Activated naive CD4-positive, alpha-beta T cell treated with anti-CD3 and anti-CD28 coated beads, Interleukin-2, amount 50 U/mL, for 16 hours (primary cell): ENCODE results near the gene ROBO2.

Source experiments
- DNase-seq: peaks from one replicate; pipeline ENCODE4 v3.0.0-alpha.2; 2020

The ROBO2 gene

DNA sequence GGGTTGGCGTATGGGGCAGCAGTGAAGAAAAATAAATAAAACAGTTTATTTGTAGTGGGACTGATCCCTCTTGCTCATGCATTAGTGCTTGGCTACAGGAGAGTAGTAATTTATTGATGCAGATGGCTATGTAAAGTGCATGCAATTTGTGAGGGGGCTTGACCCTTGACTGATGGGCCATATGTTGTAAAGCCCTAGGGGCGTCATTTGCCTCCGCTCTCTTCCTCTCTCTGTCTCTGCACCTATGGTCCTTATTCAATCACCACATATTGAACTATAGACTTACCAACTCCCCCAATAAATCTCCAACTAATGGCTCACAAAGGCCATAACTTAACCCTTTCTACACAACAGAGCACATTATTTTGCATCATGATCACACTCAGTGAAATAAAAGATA, 227.7 kb downstream of the ROBO2 start:
- no peak for DNase-seq

- DNase-seq, result no peak
Observed at GRCh38 chr3:77271306-77271705, 231.4 kb downstream of the ROBO2 start.

- no peak for DNase-seq
Observed at GRCh38 chr3:77271711-77272110, 231.8 kb downstream of the ROBO2 start.

DNA sequence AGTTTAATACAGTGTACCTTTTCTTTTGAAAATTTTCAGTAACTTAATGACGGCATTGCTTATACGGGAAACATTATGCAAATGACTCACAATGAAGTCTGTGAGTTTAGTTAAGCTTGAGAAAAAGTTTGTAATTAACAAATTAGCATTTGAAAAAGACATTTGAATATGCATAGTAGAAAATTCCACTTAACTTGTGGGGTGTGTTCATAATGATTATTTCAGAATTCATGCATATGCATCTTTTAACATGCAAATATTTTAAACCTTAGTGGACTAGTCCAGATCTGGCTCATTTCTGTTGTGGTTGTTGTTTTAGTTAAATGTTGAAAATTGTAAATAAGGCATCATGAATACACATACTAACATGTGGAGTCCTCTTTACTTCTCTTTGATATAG, 239.4 kb downstream of the ROBO2 start:
- no peak for DNase-seq

DNA sequence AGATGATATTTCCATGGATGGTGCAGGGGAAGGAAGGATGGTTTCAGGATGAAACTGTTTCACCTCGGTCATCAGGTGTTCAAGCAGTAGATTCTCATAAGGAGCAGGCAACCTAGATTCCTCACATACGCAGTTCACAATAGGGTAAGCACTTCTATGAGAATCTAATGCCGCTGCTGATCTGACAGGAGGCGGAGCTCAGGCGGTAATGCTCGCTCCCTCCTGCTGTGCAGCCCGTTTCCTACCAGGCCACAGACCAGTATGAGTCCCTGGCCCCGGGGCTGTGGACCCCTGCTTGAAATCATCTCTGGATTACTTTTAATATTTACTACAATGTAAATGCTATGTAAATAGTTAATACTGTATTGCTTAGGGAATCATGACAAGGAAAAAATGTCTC, 241.8 kb downstream of the ROBO2 start:
- DNase-seq, result no peak

DNA sequence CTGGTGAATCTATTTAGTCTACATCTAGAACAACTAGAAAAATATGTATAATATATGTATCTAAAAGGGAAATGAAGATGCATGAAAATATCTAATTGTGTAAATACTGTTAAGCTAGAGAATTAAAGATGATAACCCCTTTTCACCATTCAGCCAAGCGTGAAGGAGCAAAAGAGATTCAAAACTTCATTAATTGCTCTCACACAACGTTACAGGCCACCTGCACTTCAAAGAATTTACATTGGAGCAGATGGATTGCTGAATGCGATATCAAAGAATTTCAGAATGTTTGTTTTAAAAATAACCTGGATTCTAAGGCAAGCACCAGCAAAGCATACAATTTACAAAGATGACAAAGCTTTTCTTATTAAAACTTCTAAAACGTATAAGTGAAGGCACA, 243.2 kb downstream of the ROBO2 start:
- DNase-seq, result no peak

DNA sequence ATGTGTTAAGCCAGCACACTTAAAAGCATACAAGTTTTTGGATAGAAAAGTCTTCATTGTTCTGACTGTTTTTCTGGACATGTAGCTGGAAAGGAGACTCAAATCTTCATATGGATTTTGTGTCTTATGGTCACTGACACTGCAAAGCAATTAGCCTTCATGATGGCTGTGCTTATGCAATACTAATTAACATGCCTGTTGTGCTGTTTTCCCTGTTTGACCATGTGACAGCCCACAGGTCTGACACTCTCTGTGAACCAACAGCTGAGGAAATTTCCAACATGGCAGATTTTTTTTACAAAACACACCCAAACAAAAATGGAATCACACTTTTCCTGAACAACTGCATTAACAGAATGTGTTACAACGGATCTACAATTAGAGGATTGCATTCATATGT, 248.4 kb downstream of the ROBO2 start:
- DNase-seq, result no peak

DNA sequence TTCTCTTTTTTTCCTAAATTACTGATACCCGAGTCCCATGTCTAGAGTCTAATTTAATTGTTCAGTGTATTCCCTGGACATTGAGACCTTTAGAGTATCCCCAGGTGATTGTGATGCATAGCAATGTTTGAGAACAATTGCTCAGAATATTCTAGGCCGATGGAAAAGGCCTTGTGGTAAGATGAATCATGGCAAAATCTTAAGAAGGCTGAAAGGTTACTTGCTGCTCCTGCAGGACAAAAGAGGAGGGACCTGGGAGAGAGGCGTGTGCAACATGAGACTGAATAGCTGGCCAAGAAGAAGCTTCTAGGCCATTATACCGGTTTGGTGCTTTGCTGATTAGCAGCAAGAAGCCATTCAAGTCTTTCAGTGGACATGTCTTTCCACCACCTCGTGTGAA, 256.6 kb downstream of the ROBO2 start:
- no peak for DNase-seq

GRCh38 chr3:77298417-77298816, 258.5 kb downstream of the ROBO2 start:
- no peak for DNase-seq

- no peak for DNase-seq
Observed at GRCh38 chr3:77303955-77304699, 264.2 kb downstream of the ROBO2 start.

DNA sequence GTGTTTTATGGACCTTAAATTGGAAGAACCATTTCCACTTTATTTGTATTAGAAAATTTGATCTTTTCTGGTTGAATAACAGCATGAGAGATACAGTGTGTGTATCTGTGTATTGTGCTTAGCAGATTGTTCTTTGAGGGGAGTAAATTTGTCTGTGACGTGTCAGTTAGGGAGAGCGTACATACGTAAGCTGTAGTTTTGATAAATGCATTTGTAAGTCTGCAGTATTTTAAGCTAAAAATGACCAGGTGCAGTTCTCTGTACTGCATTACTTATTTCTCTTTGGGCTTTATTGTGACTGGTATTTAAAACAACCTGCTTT, 264.8 kb downstream of the ROBO2 start:
- DNase-seq, result no peak

DNA sequence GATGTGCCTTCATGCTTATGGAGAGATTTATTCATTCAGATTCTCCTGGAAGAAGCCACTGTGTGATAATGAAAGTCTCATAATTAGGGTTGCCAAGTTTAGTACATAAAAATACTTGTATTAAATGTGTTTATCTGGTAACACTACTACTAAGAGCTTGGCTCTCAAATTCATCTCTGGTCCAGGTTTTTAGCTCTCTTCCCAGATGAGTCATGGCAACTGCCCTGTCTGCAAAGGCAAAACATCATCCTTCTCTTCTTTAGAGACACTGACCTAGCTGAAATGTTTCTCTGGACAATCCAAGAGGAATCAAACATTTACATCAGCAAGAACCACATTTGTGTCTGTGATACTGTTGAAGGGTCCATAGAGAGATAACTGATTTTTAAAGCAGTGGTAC, 269.6 kb downstream of the ROBO2 start:
- no peak for DNase-seq

DNA sequence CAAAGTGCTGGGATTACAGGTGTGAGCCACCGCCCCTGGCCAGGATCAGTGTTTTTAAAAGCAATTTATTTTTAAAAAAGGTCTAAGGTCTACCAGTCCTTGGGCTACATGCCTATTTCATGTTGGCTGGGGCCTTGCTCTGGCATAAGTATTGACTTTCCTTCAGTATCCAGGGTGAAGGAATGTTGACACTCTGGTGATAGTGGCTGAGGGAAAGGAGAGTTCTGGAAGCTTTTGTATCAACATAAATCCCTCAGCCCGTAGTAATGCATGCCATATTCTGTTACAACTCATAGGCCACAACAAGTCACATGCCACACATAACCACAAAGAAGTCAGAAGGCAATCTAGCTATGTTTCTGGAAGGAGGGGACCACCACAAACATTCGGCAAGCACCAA, 273.9 kb downstream of the ROBO2 start:
- DNase-seq, result no peak

DNA sequence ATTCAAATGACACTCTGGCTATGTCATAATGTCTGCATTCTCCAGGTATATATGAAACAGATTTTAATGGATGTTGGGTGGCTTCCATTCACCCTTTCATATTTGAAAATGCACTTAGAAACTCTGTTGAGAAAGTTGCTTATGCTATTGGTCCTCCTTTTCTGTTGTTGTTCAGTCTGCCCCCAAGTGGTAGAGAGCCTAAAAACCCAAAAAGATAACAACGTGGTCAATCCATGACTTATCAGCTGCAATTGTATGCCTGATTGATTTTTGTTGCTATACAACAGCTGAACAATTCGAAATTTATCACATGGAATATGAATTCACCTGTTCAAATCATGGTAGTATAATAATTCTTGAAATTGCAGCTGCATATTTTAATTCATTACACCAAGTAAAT, 279.8 kb downstream of the ROBO2 start:
- no peak for DNase-seq

DNA sequence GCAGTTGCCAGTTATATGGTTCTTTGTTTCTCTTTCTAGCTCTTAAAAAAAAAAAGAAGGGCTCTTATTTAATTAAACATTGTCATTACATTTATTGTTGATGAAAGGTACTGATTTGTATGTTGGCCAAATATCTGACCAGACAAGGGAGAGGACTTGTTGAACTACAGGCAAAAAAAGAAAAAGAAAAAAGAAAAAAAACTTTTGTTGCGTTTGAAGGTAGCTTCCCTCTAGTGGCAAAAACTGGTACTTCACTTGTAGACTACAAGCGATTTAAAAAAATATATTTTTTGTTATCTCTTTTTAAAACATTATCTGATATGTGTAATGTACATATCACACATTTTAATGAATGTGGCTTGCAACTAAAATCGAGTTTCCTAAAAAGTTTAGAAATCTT, 280.6 kb downstream of the ROBO2 start:
- DNase-seq, result no peak

DNA sequence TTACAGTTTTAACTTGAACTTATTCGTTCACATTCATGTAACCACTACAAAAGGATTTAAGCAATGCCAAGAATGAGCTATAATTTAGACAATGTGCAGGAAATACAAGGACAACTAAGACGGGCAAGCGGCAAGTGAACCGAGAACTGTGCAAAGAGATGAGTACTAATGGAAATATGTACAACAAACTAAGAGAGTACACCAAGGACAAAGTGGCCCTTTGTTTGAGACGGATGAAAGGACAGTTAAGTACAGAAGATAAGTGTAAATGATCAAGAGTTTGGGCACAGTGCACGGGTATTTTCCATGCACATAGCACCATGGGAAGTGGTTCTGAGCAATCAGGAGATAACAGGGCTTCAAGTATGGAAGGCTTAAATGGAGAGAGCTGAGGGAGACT, 281.7 kb downstream of the ROBO2 start:
- DNase-seq, result no peak

DNA sequence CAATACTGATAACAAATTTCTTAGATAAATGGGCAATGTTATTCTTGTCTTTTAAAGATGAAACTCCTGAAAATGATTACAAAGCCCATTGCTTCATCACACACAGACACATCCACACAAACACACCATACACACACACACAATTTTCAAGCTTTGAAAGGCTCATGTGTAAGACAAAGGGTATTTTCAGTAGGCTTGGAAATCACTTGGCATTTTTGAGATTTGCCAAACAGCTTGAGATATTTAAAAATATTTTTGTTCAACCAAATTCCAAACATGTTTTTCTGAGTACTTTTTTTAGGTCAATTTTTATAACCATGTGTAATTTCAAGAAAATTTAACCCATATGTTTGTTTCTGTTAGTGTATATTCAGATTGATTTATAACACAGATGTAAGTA, 283.7 kb downstream of the ROBO2 start:
- DNase-seq, result no peak

DNA sequence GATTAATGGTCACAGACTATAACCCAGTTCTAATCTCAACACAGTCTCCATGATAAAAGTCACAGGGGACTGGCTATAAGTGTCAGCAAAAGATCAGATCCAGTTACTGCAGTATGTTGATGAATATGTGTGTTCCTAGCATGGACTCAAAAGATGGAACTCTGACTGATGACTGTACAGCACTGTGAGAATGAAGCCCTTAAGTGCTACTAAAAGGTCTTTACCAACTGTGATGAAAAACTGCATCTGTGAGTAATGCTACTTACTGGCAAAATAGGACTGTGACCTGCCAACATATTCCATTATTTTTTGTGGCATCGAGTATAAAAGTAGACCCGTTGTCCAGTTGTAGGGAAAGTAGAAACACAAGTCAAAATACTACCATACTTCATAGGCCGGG, 284.2 kb downstream of the ROBO2 start:
- DNase-seq, result no peak

- DNase-seq, result no peak
Observed at GRCh38 chr3:77325280-77325679, 285.4 kb downstream of the ROBO2 start.

GRCh38 chr3:77325702-77326101, 285.8 kb downstream of the ROBO2 start:
- DNase-seq, result no peak

- no peak for DNase-seq
Observed at GRCh38 chr3:77326586-77326985, 286.7 kb downstream of the ROBO2 start.

DNA sequence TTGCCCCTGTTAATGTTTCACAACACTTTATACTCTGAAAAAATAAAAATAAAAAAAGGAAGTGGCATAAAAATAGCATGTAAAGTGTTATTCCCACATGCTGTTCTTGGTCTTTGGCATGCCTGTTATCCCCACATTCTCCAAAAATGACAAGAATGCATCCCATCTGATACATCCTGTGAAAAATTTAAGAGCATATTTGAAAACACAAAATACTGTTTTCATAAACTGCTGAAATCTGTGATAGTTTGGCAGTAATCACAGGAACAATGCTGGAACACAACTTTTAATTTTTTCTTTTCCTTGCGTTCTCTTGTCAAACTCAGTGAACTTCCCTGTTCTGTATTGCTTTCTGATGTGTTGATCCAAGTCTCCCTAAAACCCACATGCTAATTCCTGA, 288.8 kb downstream of the ROBO2 start:
- DNase-seq, result no peak

DNA sequence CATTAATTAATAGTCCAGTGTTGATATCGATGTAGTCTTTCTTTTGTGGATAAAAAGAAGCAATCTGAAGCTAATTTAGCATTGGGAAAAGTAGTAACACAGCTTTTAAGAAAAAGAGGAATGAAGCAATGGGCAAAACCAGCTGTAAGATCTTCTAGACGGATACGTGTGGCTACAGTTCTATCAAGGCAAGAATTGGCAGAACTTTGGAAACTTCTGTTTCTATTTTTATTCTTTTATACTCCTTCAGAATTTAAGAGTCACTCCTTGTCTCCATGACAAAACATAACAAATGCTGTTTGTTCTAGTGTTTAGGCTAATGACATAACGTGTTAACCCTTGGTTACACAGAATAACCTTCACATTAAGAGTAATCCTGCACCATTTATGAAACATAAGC, 289.2 kb downstream of the ROBO2 start:
- no peak for DNase-seq

GRCh38 chr3:77338195-77338594, 298.3 kb downstream of the ROBO2 start:
- DNase-seq, result no peak

DNA sequence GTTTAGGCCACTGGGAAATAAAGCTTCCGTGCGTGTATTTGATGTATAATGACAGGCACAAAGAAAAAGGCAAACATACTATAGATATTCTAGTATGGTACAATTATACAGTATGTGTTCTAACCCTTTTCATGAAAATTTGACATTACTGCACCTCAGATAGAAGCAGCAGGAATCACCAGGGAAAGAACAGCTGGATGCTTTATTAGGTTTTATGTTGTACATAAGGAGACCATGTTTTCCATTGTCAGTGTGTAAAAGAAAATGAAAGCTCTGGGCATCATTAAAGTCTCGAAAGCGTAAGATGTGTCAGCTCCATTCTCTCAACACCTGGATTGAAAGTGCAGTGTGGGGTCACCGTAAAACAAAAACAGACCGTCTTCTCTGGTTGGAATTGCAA, 302.1 kb downstream of the ROBO2 start:
- DNase-seq, result no peak

GRCh38 chr3:77342688-77343087, 302.8 kb downstream of the ROBO2 start:
- no peak for DNase-seq
